ENCODE measurements around the gene RAB2B. TPM values are rescaled to one million over a fixed set of nuclear protein-coding genes. Genes with fewer than 3 reads are reported as not detected.
A peak's percentile ranks its signal among the peaks of the same experiment; 100 is the strongest.

Gene RAB2B
- total and polyA plus RNA-seq, 2 experiments from 2014 or later: 17.8 to 29.7 TPM

DNA sequence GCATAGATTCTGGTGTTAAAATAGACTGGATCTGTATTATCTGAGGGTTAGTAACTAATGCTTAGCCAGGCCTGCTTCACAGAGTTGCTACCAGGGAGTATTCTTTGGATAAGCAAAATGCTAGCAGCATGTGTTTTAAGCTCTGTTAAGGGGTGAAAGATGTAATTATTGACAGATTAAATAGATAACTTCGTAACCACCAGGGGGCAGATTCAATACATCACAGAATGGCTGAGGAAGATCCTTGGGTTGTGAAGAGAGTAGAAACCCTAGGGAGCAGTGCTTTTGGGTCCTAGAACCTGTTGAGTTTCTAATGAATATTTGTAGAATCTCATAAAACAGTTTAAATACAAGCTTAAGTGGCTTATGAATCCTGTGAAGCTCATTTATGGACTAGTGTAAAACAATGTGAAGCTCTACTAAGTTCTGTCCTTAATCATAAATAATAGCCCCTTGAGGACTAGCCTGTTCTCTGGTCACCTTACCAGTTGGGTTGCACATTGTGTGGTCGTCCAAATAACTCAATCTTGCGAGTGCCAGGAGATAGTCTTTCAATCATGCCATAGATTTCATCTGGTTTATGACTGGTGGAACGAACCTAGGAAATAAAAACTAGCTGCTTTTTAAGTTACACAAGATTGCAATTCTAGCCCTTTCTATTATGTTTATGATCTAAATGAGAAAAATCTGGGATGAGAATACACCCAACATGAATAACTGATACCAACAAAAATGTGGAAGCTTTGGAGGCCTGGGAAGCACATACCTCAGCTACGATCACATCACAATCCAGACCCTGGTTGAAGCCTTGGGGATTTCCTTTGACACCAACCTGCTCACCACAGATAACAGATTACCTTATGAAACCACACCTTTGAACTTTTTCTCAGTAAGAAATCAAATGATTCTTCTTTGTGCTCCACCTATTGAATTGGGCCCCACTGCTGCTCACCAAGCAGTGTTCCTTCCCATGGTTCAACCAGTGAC, 22.1 kb upstream of the RAB2B start:
- Histone ChIP-seq H3K27me3 (no peaks in the 10 kb centered on the region), H3K36me3 (peaks cover 71% of the 10 kb centered on the region), H3K27ac (peak overlapping the region; percentile 30), H3K4me3 (no peak overlapping the region), H3K4me1 (ENCODE audit: low read depth) (no peaks in the 10 kb centered on the region), H3K9me3 (ENCODE audit: low read depth) (no peaks in the 10 kb centered on the region)
- TF ChIP-seq, protein P1, sequence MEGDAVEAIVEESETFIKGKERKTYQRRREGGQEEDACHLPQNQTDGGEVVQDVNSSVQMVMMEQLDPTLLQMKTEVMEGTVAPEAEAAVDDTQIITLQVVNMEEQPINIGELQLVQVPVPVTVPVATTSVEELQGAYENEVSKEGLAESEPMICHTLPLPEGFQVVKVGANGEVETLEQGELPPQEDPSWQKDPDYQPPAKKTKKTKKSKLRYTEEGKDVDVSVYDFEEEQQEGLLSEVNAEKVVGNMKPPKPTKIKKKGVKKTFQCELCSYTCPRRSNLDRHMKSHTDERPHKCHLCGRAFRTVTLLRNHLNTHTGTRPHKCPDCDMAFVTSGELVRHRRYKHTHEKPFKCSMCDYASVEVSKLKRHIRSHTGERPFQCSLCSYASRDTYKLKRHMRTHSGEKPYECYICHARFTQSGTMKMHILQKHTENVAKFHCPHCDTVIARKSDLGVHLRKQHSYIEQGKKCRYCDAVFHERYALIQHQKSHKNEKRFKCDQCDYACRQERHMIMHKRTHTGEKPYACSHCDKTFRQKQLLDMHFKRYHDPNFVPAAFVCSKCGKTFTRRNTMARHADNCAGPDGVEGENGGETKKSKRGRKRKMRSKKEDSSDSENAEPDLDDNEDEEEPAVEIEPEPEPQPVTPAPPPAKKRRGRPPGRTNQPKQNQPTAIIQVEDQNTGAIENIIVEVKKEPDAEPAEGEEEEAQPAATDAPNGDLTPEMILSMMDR (IDR thresholded peaks at IDR 0.05; ENCODE audit: low read depth, low read length): peak; percentile 37
- peak; percentile 58 to 76 for DNase-seq (ENCODE audit: low read depth in 1 of 2, low spot score in 1 of 2)

DNA sequence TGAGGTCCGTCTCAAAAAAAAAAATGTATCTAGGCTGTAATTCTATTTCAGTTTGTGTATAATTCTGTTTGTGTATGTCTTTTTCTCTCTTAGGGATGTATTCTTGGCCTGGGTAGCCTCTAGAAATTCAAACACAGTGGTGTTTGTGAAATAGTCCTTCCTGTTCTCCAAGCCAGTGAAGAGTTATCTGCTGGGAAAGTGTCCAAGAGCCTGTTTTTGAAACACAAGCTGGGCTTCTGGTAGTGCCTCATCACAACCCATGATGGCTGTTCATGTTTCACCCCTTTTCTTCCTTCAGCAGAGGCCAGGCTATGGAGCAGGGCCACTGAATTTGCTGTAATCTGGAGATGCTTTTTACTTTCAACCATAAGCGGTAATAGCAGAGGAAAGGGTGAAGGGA, 19.7 kb upstream of the RAB2B start:
- no peaks in the 10 kb centered on the region for H3K9me3 ChIP-seq (ENCODE audit: low read depth)
- no peaks in the 10 kb centered on the region for H3K4me1 ChIP-seq (ENCODE audit: low read depth)
- peaks cover 71% of the 10 kb centered on the region for H3K36me3 ChIP-seq

DNA sequence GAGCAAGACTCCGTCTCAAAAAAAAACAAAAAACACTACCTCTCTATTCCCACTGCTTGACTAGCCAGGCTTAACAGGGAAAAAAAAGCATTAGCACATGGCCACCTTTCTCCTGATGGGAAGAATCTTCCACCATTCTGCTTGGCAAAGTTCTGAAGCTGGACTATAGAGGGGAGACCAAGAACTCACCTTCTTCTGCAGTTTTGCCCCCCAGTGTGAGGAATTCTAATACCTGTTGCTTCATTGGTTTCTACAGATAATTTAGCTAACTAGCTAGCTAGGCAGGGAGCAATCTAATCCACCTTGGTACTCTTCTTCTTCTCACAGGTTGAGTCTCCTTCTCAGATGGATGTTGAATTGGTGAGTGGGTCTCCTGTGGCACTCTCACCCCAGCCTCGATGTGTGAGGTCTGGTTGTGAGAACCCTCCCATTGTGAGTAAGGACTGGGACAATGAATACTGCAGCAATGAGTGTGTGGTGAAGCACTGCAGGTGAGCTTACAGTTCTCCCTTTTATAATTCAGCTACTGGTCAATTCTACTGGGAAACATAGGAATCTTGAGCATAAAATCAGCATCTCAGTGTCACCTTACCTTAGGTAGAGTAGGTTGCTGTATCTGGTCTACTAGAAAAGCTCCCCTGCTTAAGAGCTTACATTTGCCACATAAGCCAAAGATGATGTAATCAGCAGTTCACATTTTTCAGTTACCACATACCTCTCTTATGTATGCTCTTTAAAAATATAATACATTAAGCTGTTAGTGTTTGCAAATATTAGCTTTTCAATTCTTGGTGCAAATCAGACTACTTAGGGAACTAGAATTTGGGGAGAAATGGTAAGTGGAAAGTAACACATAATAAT, 18.4 kb upstream of the RAB2B start:
- TF ChIP-seq, protein P1 (IDR thresholded peaks at IDR 0.05; ENCODE audit: low read depth, low read length): no peak
- H3K36me3 ChIP-seq: peaks cover 75% of the 10 kb centered on the region

More for the DNA sequence above, 19.7 kb upstream of the RAB2B start:
- no peaks in the 10 kb centered on the region for H3K27me3 ChIP-seq
- DNase-seq (ENCODE audit: low read depth in 1 of 2, low spot score in 1 of 2): peak in 1 of 2 donors; percentile 82
- no peak overlapping the region for H3K27ac ChIP-seq
- TF ChIP-seq, protein P1 (IDR thresholded peaks at IDR 0.05; ENCODE audit: low read depth, low read length): no peak
- H3K4me3 ChIP-seq: no peak overlapping the region

DNA sequence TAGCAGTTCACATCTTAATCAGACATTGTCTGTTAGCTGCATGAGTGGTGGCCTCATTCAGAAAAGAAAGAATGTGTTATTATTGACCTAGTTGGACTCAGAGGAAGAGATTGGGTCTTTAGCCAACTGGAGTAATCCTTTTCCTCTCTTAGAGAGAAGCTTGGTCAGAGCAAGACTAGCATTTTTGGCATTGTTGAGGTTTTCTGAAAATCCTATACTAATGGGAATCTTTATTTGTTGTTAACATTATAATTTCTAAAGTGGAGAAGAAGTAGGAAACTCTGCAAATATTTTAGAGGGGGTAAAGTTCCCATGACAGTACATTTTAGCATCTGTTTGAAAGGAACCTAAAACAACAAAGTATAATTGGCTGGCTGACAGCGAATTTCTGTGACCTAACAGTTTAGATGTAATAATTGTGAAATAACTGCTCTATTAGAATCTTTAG, 9.9 kb upstream of the RAB2B start:
- TF ChIP-seq, protein P1 (IDR thresholded peaks at IDR 0.05; ENCODE audit: low read depth, low read length): no peak
- H3K36me3 ChIP-seq: peaks cover 41% of the 10 kb centered on the region
- no peaks in the 10 kb centered on the region for H3K27me3 ChIP-seq
- H3K4me1 ChIP-seq (ENCODE audit: low read depth): no peaks in the 10 kb centered on the region
- H3K4me3 ChIP-seq: no peak overlapping the region
- H3K9me3 ChIP-seq (ENCODE audit: low read depth): no peaks in the 10 kb centered on the region
- no peak overlapping the region for H3K27ac ChIP-seq
- DNase-seq (ENCODE audit: low read depth in 1 of 2, low spot score in 1 of 2): peak in 1 of 2 donors; percentile 74

More for the DNA sequence above, 18.4 kb upstream of the RAB2B start:
- DNase-seq (ENCODE audit: low read depth in 1 of 2, low spot score in 1 of 2): peak in 1 of 2 donors; percentile 52
- Histone ChIP-seq H3K4me3 (no peak overlapping the region), H3K27ac (no peak overlapping the region), H3K9me3 (ENCODE audit: low read depth) (no peaks in the 10 kb centered on the region), H3K4me1 (ENCODE audit: low read depth) (no peaks in the 10 kb centered on the region), H3K27me3 (no peaks in the 10 kb centered on the region)

DNA sequence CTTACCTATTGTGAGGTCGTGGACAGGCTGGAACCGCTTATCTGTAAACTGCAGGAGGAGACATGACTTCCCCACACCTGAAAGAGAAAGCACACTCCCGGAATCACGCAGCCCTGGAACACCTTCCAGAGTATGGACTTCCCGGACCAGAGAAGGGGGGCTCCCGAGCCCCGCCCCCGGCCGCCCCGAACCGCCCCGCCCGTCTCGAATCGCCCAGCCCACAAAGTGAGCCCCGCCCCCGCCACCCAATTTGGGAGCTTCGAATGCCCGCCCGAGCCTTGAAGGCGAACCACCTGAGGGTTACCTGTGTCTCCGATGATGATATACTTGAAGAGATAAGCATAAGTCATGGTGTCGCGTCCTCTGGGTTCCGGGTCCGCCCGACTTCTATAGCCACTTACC, 235 bp downstream of the RAB2B start:
- H3K36me3 ChIP-seq: peaks cover 11% of the 10 kb centered on the region
- H3K27me3 ChIP-seq: no peaks in the 10 kb centered on the region
- peak overlapping the region; percentile 77 for H3K27ac ChIP-seq
- TF ChIP-seq, protein P1 (IDR thresholded peaks at IDR 0.05; ENCODE audit: low read depth, low read length): no peak
- no peak for DNase-seq (ENCODE audit: low read depth in 1 of 2, low spot score in 1 of 2)
- no peaks in the 10 kb centered on the region for H3K9me3 ChIP-seq (ENCODE audit: low read depth)
- peak overlapping the region; percentile 94 for H3K4me3 ChIP-seq
- peaks cover 10% of the 10 kb centered on the region for H3K4me1 ChIP-seq (ENCODE audit: low read depth)
